ENCODE results near the gene CENPU.

CENPU gene

DNA sequence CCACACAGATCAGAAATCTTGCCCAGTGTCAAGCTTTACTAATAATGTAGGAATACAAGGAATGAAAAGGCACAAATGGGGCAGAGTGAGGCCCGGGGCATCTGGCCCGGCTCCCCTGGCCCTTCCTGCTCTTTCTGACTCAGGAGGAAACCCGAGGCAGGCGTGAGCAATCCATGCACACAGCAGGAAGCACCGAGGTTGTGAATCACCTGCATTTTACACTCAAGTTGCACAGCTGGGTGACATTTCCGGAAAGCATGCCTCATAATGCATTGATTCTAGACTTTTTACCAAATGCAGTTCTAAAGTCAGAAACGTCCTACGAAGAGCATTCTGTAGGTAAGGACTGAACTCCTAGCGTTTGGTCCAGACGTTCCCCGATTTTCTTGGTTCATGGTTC lies 45.4 kb downstream of the CENPU start:
- POLR2A ChIA-PET, result no interaction called here
- CTCF ChIA-PET, result interaction anchor here (0.8 to 2.2 kb wide), 5 partner anchors 8 to 240 kb away, joined by 3 to 6 read pairs (median 3); no protein-coding TSS in a partner anchor
- Histone ChIP-seq H3K36me3 (ENCODE audit: control insufficient read depth in 4 of 4, insufficient read depth in 4 of 4, low read length in 3 of 4) (peaks cover 2 to 11% (median 3%) of the 10 kb centered on the region in 4 experiments), H3K27ac (ENCODE audit: insufficient read depth in 1 of 2, low read depth in 1 of 2, low read length in 2 of 2, poor library complexity in 1 of 2, severe bottlenecking in 2 of 2) (no peak overlapping the region), H3K27me3 (replicated peaks in 2 of 5; ENCODE audit: control insufficient read depth in 4 of 5, insufficient read depth in 5 of 5, low read length in 4 of 5) (no peaks in the 10 kb centered on the region), H3K4me3 (ENCODE audit: control insufficient read depth in 1 of 7, extremely low read depth in 1 of 7, insufficient read depth in 4 of 7, low read depth in 2 of 7, low read length in 6 of 7) (no peak overlapping the region), H3K9me3 (ENCODE audit: control extremely low read depth in 1 of 5, control insufficient read depth in 4 of 5, insufficient read depth in 2 of 5, low read depth in 1 of 5, low read length in 4 of 5) (peaks cover 0 to 2% (median 0%) of the 10 kb centered on the region in 5 experiments), H3K4me1 (ENCODE audit: control extremely low read depth in 1 of 4, control insufficient read depth in 4 of 4, insufficient read depth in 4 of 4, low read length in 3 of 4) (peaks cover 15 to 41% (median 24%) of the 10 kb centered on the region in 4 experiments)
- 60% methylated on average over 11 of the region's 11 CpGs for WGBS (ENCODE audit: insufficient coverage)
- DNase-seq, result peak; percentile 16 to 78 (median 72)

DNA sequence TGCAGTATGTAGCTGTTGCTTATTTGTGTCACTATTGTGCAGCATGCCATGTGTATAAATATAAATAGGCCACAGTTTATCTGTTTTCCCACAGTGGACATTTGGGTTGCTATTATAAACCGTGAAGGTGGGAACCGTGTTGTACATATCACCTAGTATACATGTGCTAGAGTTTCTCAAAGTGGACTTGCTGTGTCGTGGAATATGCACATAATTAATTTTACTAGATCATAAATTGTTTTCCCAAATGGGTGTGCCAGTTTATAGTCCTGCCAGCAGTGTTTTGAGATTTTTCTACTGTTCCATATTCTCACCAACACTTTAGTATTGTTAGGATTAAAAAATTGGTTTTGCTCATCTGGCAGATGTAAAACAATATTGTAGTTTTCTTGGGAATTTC lies 45.9 kb downstream of the CENPU start:
- WGBS (ENCODE audit: insufficient coverage), result no CpG with 5 or more reads among the region's 3 CpGs
- CTCF ChIA-PET, result interaction anchor here (1.3 to 2.2 kb wide), 3 partner anchors 9 to 26 kb away, joined by 3 to 6 read pairs (median 6); no protein-coding TSS in a partner anchor
- no peak overlapping the region for H3K4me3 ChIP-seq (ENCODE audit: control insufficient read depth in 1 of 7, extremely low read depth in 1 of 7, insufficient read depth in 4 of 7, low read depth in 2 of 7, low read length in 6 of 7)
- POLR2A ChIA-PET, result no interaction called here
- no peak overlapping the region for H3K27ac ChIP-seq (ENCODE audit: insufficient read depth in 1 of 2, low read depth in 1 of 2, low read length in 2 of 2, poor library complexity in 1 of 2, severe bottlenecking in 2 of 2)
- H3K9me3 ChIP-seq (ENCODE audit: control extremely low read depth in 1 of 5, control insufficient read depth in 4 of 5, insufficient read depth in 2 of 5, low read depth in 1 of 5, low read length in 4 of 5), result peaks cover 0 to 2% (median 0%) of the 10 kb centered on the region in 5 experiments
- H3K27me3 ChIP-seq (replicated peaks in 2 of 5; ENCODE audit: control insufficient read depth in 4 of 5, insufficient read depth in 5 of 5, low read length in 4 of 5), result no peaks in the 10 kb centered on the region
- peaks cover 15 to 45% (median 24%) of the 10 kb centered on the region in 4 experiments for H3K4me1 ChIP-seq (ENCODE audit: control extremely low read depth in 1 of 4, control insufficient read depth in 4 of 4, insufficient read depth in 4 of 4, low read length in 3 of 4)
- DNase-seq, result no peak
- H3K36me3 ChIP-seq (ENCODE audit: control insufficient read depth in 4 of 4, insufficient read depth in 4 of 4, low read length in 3 of 4), result peaks cover 0 to 7% (median 2%) of the 10 kb centered on the region in 4 experiments

- H3K27me3 ChIP-seq (replicated peaks in 2 of 5; ENCODE audit: control insufficient read depth in 4 of 5, insufficient read depth in 5 of 5, low read length in 4 of 5), result no peaks in the 10 kb centered on the region
- peaks cover 0 to 6% (median 2%) of the 10 kb centered on the region in 4 experiments for H3K36me3 ChIP-seq (ENCODE audit: control insufficient read depth in 4 of 4, insufficient read depth in 4 of 4, low read length in 3 of 4)
- peak; percentile 96 to 99 (median 97) for DNase-seq
- peaks cover 0 to 1% (median 0%) of the 10 kb centered on the region in 5 experiments for H3K9me3 ChIP-seq (ENCODE audit: control extremely low read depth in 1 of 5, control insufficient read depth in 4 of 5, insufficient read depth in 2 of 5, low read depth in 1 of 5, low read length in 4 of 5)
- WGBS (ENCODE audit: insufficient coverage), result 4% methylated on average over 3 of the region's 5 CpGs
- peak overlapping the region; percentile 93 to 95 for H3K27ac ChIP-seq (ENCODE audit: insufficient read depth in 1 of 2, low read depth in 1 of 2, low read length in 2 of 2, poor library complexity in 1 of 2, severe bottlenecking in 2 of 2)
- ChIA-PET POLR2A (interaction anchor here (0.7 to 1.9 kb wide), 4 partner anchors 16 to 49 kb away, joined by 3 to 7 read pairs (median 5); partner anchors contain the start of genes CASP3, CENPU and PRIMPOL), CTCF (interaction anchor here (0.9 to 2.2 kb wide), 9 partner anchors 10 to 378 kb away, joined by 3 to 9 read pairs (median 3); partner anchors contain the start of genes CASP3 and PRIMPOL)
- peak overlapping the region in 2 of 7 experiments; percentile 26 to 64 for H3K4me3 ChIP-seq (ENCODE audit: control insufficient read depth in 1 of 7, extremely low read depth in 1 of 7, insufficient read depth in 4 of 7, low read depth in 2 of 7, low read length in 6 of 7)
- peaks cover 18 to 59% (median 30%) of the 10 kb centered on the region in 4 experiments for H3K4me1 ChIP-seq (ENCODE audit: control extremely low read depth in 1 of 4, control insufficient read depth in 4 of 4, insufficient read depth in 4 of 4, low read length in 3 of 4)
Measured at GRCh38 chr4:184684491-184685189, 49.3 kb downstream of the CENPU start.

DNA sequence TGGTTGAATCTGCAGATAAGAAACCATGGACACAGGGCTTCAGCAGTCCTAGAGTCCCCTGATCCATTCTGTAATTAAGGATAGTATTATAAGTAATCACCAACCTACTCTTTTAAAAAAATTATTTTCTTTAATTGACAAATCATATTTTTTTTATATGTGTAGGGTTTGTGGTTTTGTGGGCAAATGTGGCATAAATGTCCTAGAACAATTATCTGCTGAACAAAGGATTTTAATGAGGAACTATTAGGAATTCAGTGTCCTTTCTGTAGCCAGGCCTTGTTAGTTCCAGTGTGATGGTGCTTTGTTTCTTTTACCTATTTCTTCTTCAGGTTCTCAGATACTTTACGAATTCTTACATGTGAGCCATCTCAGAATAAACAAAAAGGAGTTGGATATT lies 52.0 kb downstream of the CENPU start:
- H3K4me3 ChIP-seq (ENCODE audit: control insufficient read depth in 1 of 7, extremely low read depth in 1 of 7, insufficient read depth in 4 of 7, low read depth in 2 of 7, low read length in 6 of 7), result no peak overlapping the region
- DNase-seq, result peak in 2 of 3 donors; percentile 47 to 54
- WGBS (ENCODE audit: insufficient coverage), result no CpG with 5 or more reads among the region's 1 CpG
- peaks cover 0 to 4% (median 0%) of the 10 kb centered on the region in 5 experiments for H3K9me3 ChIP-seq (ENCODE audit: control extremely low read depth in 1 of 5, control insufficient read depth in 4 of 5, insufficient read depth in 2 of 5, low read depth in 1 of 5, low read length in 4 of 5)
- H3K27ac ChIP-seq (ENCODE audit: insufficient read depth in 1 of 2, low read depth in 1 of 2, low read length in 2 of 2, poor library complexity in 1 of 2, severe bottlenecking in 2 of 2), result no peak overlapping the region
- peaks cover 0 to 9% (median 0%) of the 10 kb centered on the region in 4 experiments for H3K36me3 ChIP-seq (ENCODE audit: control insufficient read depth in 4 of 4, insufficient read depth in 4 of 4, low read length in 3 of 4)
- H3K4me1 ChIP-seq (ENCODE audit: control extremely low read depth in 1 of 4, control insufficient read depth in 4 of 4, insufficient read depth in 4 of 4, low read length in 3 of 4), result peaks cover 18 to 48% (median 27%) of the 10 kb centered on the region in 4 experiments
- CTCF ChIA-PET, result interaction anchor here (1.3 kb wide), 1 partner anchor 10 kb away, joined by 3 read pairs; no protein-coding TSS in a partner anchor
- H3K27me3 ChIP-seq (replicated peaks in 2 of 5; ENCODE audit: control insufficient read depth in 4 of 5, insufficient read depth in 5 of 5, low read length in 4 of 5), result no peaks in the 10 kb centered on the region
- POLR2A ChIA-PET, result no interaction called here

DNA sequence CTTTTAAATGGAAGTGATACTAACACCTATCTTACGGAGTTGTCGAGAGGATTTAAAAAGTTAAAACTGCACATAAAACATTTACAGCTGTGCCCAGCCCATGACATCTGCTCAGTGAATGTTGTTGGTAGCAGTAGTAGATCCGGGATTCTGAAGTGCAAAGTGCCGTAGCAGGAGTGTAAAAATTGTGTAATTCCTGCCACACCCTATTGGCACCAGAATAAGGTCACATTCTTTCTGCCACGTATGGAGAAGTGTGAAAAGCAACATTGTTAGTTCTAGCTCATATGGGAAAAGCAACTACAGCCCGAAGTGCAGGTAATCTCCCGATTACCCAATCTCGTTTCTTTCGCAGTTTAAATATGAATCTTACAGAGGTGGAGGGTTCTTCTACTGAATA lies 53.2 kb downstream of the CENPU start:
- no peaks in the 10 kb centered on the region for H3K27me3 ChIP-seq (replicated peaks in 2 of 5; ENCODE audit: control insufficient read depth in 4 of 5, insufficient read depth in 5 of 5, low read length in 4 of 5)
- DNase-seq, result no peak
- H3K9me3 ChIP-seq (ENCODE audit: control extremely low read depth in 1 of 5, control insufficient read depth in 4 of 5, insufficient read depth in 2 of 5, low read depth in 1 of 5, low read length in 4 of 5), result peaks cover 0 to 4% (median 0%) of the 10 kb centered on the region in 5 experiments
- no peak overlapping the region for H3K27ac ChIP-seq (ENCODE audit: insufficient read depth in 1 of 2, low read depth in 1 of 2, low read length in 2 of 2, poor library complexity in 1 of 2, severe bottlenecking in 2 of 2)
- CTCF ChIA-PET, result no interaction called here
- peaks cover 0 to 9% (median 0%) of the 10 kb centered on the region in 4 experiments for H3K36me3 ChIP-seq (ENCODE audit: control insufficient read depth in 4 of 4, insufficient read depth in 4 of 4, low read length in 3 of 4)
- POLR2A ChIA-PET, result no interaction called here
- peaks cover 16 to 44% (median 19%) of the 10 kb centered on the region in 4 experiments for H3K4me1 ChIP-seq (ENCODE audit: control extremely low read depth in 1 of 4, control insufficient read depth in 4 of 4, insufficient read depth in 4 of 4, low read length in 3 of 4)
- no peak overlapping the region for H3K4me3 ChIP-seq (ENCODE audit: control insufficient read depth in 1 of 7, extremely low read depth in 1 of 7, insufficient read depth in 4 of 7, low read depth in 2 of 7, low read length in 6 of 7)
- WGBS (ENCODE audit: insufficient coverage), result 77% methylated on average over 4 of the region's 9 CpGs

- CTCF ChIA-PET, result no interaction called here
- POLR2A ChIA-PET, result no interaction called here
- H3K9me3 ChIP-seq (ENCODE audit: control extremely low read depth in 1 of 5, control insufficient read depth in 4 of 5, insufficient read depth in 2 of 5, low read depth in 1 of 5, low read length in 4 of 5), result peaks cover 0 to 4% (median 0%) of the 10 kb centered on the region in 5 experiments
- peaks cover 0 to 7% (median 0%) of the 10 kb centered on the region in 4 experiments for H3K4me1 ChIP-seq (ENCODE audit: control extremely low read depth in 1 of 4, control insufficient read depth in 4 of 4, insufficient read depth in 4 of 4, low read length in 3 of 4)
- peaks cover 3 to 30% (median 23%) of the 10 kb centered on the region in 4 experiments for H3K36me3 ChIP-seq (ENCODE audit: control insufficient read depth in 4 of 4, insufficient read depth in 4 of 4, low read length in 3 of 4)
- peak in 2 of 3 donors; percentile 47 to 70 for DNase-seq
- H3K4me3 ChIP-seq (ENCODE audit: control insufficient read depth in 1 of 7, extremely low read depth in 1 of 7, insufficient read depth in 4 of 7, low read depth in 2 of 7, low read length in 6 of 7), result no peak overlapping the region
- H3K27ac ChIP-seq (ENCODE audit: insufficient read depth in 1 of 2, low read depth in 1 of 2, low read length in 2 of 2, poor library complexity in 1 of 2, severe bottlenecking in 2 of 2), result no peak overlapping the region
- 84% methylated on average over 2 of the region's 3 CpGs for WGBS (ENCODE audit: insufficient coverage)
- H3K27me3 ChIP-seq (replicated peaks in 2 of 5; ENCODE audit: control insufficient read depth in 4 of 5, insufficient read depth in 5 of 5, low read length in 4 of 5), result no peaks in the 10 kb centered on the region
Measured at GRCh38 chr4:184675821-184676492, 57.9 kb downstream of the CENPU start.
